ENCODE results near the gene GSK3A. TPM values are rescaled to one million over a fixed set of nuclear protein-coding genes. Genes with fewer than 3 reads are reported as not detected.

GSK3A gene
- total and polyA plus RNA-seq, 9 of the 15 experiments (the other 6 are each of a cell fraction or from before 2014, with no cell fraction given), result 0.62 to 90.7 (median 33.3) TPM

- TF ChIP-seq HNRNPL (IDR thresholded peaks at IDR 0.05; ENCODE audit: low read depth, low read length), result no peak
- no peak for TF ChIP-seq WHSC1 (IDR thresholded peaks at IDR 0.05; ENCODE audit: low read length)
- TF ChIP-seq ZNF76 (CRISPR knock-in tag; IDR thresholded peaks at IDR 0.05; ENCODE audit: borderline replicate concordance), result no peak
- no peak for TF ChIP-seq E2F5 (CRISPR knock-in tag; IDR thresholded peaks at IDR 0.05)
- TF ChIP-seq ZKSCAN1 (IDR thresholded peaks at IDR 0.05; ENCODE audit: low read depth, low read length), result 0 out of 2 replicates have a peak, but pooled peaks have one; percentile 16
- TF ChIP-seq ETV6 (IDR thresholded peaks at IDR 0.05; ENCODE audit: borderline replicate concordance in 1 of 2, low read depth in 2 of 2, low read length in 1 of 2), result no peak
- no peak for TF ChIP-seq ETV6 (CRISPR knock-in tag; IDR thresholded peaks at IDR 0.05; ENCODE audit: borderline replicate concordance)
- no peak for TF ChIP-seq PRPF4 (IDR thresholded peaks at IDR 0.05; ENCODE audit: insufficient read depth, low read depth, low read length, poor library complexity, severe bottlenecking)
- TF ChIP-seq TFAM (CRISPR knock-in tag; conservative IDR thresholded peaks at IDR 0.05), result no peak
- TF ChIP-seq TAF15 (IDR thresholded peaks at IDR 0.05; ENCODE audit: low read depth, low read length), result no peak
- no peak for TF ChIP-seq DMBX1 (CRISPR knock-in tag; IDR thresholded peaks at IDR 0.05; ENCODE audit: borderline replicate concordance)
- no peak for TF ChIP-seq LEF1 (IDR thresholded peaks at IDR 0.05)
- no peak for TF ChIP-seq RERE (CRISPR knock-in tag; IDR thresholded peaks at IDR 0.05; ENCODE audit: borderline replicate concordance)
- TF ChIP-seq FOXJ3 (CRISPR knock-in tag; IDR thresholded peaks at IDR 0.05), result no peak
- TF ChIP-seq FOS (IDR thresholded peaks at IDR 0.05; ENCODE audit: extremely low read depth, insufficient read length), result peak; percentile 97
- no peak for TF ChIP-seq ZBTB33 (CRISPR knock-in tag; IDR thresholded peaks at IDR 0.05)
- peak; percentile 93 for TF ChIP-seq GABPA (tag; conservative IDR thresholded peaks at IDR 0.05; ENCODE audit: low read depth)
These were observed 26.5 kb upstream of the GSK3A start, which contains the start of gene CIC (continued) for GRCh38 chr19:42268704-42269477.
